Caco-2 (cell line): ENCODE measurements around the gene GDPD4. TPM values are rescaled to one million over a fixed set of nuclear protein-coding genes. Genes with fewer than 3 reads are reported as not detected.

Source experiments
- BruUV-seq: library from RNA; stranded (reverse); fragments of 400-500 nt; replicated peaks from 2 replicates; lab custom pipeline; 2021; lab: Mats Ljungman, UMichigan
- CTCF ChIA-PET: fragments of 300-600 bp; sonication (Branson Sonifier 250); formaldehyde crosslinking; loops from one replicate; lab custom pipeline; 2022; ENCODE audit warnings: antibody characterized with exemption; lab: Charles Lee
- POLR2A ChIA-PET: fragments of 300-600 bp; sonication (Branson Sonifier 250); formaldehyde crosslinking; loops from one replicate; lab custom pipeline; 2022; ENCODE audit warnings: antibody characterized with exemption; lab: Charles Lee
- DNase-seq, 2 experiments: peaks; one replicate each; pipeline versions ENCODE4 v3.0.0 to v3.0.0-alpha.2; 2020 to 2022
- H3K27me3 ChIP-seq: replicated peaks from 2 replicates; pipeline ENCODE4 v1.6.0; 2011; ENCODE audit warnings: low read length; ENCODE audit not compliant: control insufficient read depth, insufficient read depth
- H3K36me3 ChIP-seq: 2 replicates; pipeline ENCODE4 v1.5.1; 2011; ENCODE audit warnings: low read length; ENCODE audit not compliant: control insufficient read depth, insufficient read depth
- H3K4me1 ChIP-seq: fragments of 250-450 bp; sonication (Bioruptor Pico); 2 replicates; pipeline ENCODE4 v1.5.1; 2020; ENCODE audit warnings: mild to moderate bottlenecking
- H3K4me3 ChIP-seq: 2 replicates; pipeline ENCODE4 v1.5.1; 2011; ENCODE audit warnings: low read depth, mild to moderate bottlenecking, control low read depth, low read length
- H3K9me3 ChIP-seq: fragments of 250-450 bp; sonication (Bioruptor Pico); 2 replicates; pipeline ENCODE4 v1.5.1; 2020; ENCODE audit warnings: mild to moderate bottlenecking, moderate library complexity
- H3K27ac Mint-ChIP-seq: one replicate; pipeline ENCODE4 v1.8.0; 2022; ENCODE audit warnings: mixed read lengths; ENCODE audit not compliant: unreplicated experiment
- H3K27me3 Mint-ChIP-seq: one replicate; pipeline ENCODE4 v1.8.0; 2022; ENCODE audit warnings: mixed read lengths; ENCODE audit not compliant: insufficient read depth, unreplicated experiment
- H3K36me3 Mint-ChIP-seq: one replicate; pipeline ENCODE4 v1.8.0; 2022; ENCODE audit warnings: mild to moderate bottlenecking, mixed read lengths; ENCODE audit not compliant: insufficient read depth, unreplicated experiment
- H3K4me1 Mint-ChIP-seq: one replicate; pipeline ENCODE4 v1.8.0; 2022; ENCODE audit warnings: low read depth, mixed read lengths; ENCODE audit not compliant: unreplicated experiment
- H3K4me3 Mint-ChIP-seq: one replicate; pipeline ENCODE4 v1.8.0; 2022; ENCODE audit warnings: mild to moderate bottlenecking, moderate library complexity, mixed read lengths; ENCODE audit not compliant: unreplicated experiment
- H3K9me3 Mint-ChIP-seq: one replicate; pipeline ENCODE4 v1.8.0; 2022; ENCODE audit warnings: mixed read lengths; ENCODE audit not compliant: unreplicated experiment
- intact Hi-C: fragments of 100-400 bp; cut with micrococcal nuclease; formaldehyde crosslinking; loops from one replicate; pipeline ENCODE4 v1.10.0; 2022; ENCODE audit not compliant: unreplicated experiment
- total RNA-seq: library from RNA; stranded (reverse); gene quantifications from 2 replicates; pipeline ENCODE4 v1.2.3, GENCODE V29; 2022
- TF ChIP-seq, protein P1 (sequence below), 2 experiments: fragments of 200-600 bp in 1 of 2; IDR thresholded peaks; 1 replicate in 1 of 2; 2 replicates in 1 of 2; pipeline versions ENCODE4 v1.5.1 to v1.8.0; 2011 to 2022; ENCODE audit warnings: antibody characterized with exemption in 1 of 2, control low read depth in 1 of 2, inconsistent platforms in 1 of 2, low read depth in 1 of 2, low read length in 1 of 2, mild to moderate bottlenecking in 1 of 2, moderate library complexity in 1 of 2; ENCODE audit not compliant: insufficient read depth in 1 of 2, severe bottlenecking in 1 of 2, unreplicated experiment in 1 of 2

The GDPD4 gene
- total RNA-seq, 1 experiment from 2014 or later: not detected

DNA sequence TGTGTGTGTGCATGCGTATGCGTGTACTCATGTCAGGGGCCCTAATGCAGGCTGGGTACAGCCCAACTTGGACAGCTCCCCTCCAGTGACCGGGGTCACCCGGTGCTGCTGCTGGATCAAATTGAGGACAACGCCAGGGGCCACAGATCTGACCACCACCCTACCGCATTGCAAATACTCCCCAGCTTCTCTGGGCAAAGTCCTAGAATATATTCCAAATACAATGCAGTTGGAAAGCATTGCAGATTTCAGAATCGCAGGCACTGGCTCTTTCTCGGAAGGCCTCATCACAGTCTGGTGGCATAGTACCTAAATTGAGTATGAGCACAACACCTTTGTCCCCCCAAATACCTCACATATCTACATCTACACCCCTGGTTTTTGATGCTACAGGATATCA, 130.2 kb downstream of the GDPD4 start:
- TF ChIP-seq, protein P1, sequence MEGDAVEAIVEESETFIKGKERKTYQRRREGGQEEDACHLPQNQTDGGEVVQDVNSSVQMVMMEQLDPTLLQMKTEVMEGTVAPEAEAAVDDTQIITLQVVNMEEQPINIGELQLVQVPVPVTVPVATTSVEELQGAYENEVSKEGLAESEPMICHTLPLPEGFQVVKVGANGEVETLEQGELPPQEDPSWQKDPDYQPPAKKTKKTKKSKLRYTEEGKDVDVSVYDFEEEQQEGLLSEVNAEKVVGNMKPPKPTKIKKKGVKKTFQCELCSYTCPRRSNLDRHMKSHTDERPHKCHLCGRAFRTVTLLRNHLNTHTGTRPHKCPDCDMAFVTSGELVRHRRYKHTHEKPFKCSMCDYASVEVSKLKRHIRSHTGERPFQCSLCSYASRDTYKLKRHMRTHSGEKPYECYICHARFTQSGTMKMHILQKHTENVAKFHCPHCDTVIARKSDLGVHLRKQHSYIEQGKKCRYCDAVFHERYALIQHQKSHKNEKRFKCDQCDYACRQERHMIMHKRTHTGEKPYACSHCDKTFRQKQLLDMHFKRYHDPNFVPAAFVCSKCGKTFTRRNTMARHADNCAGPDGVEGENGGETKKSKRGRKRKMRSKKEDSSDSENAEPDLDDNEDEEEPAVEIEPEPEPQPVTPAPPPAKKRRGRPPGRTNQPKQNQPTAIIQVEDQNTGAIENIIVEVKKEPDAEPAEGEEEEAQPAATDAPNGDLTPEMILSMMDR (IDR thresholded peaks at IDR 0.05; ENCODE audit: insufficient read depth in 1 of 2, low read depth in 1 of 2, low read length in 1 of 2, severe bottlenecking in 1 of 2, unreplicated experiment in 1 of 2): no peak
- Mint-ChIP-seq H3K36me3 (no peaks in the 10 kb centered on the region), H3K27me3 (no peaks in the 10 kb centered on the region), H3K4me3 (no peak overlapping the region), H3K4me1 (peaks cover 31% of the 10 kb centered on the region), H3K9me3 (no peaks in the 10 kb centered on the region), H3K27ac (no peak overlapping the region)
- intact Hi-C loops: loop anchor here (5.0 kb wide), 2 partner anchors 44 to 124 kb away; partner anchors contain the start of gene MYO7A
- Histone ChIP-seq H3K4me1 (peaks cover 37% of the 10 kb centered on the region), H3K4me3 (no peak overlapping the region), H3K9me3 (no peaks in the 10 kb centered on the region), H3K27me3 (no peaks in the 10 kb centered on the region), H3K36me3 (no peaks in the 10 kb centered on the region)
- CTCF ChIA-PET: interaction anchor here (1.0 to 5.9 kb wide), 4 partner anchors 25 to 44 kb away, joined by 3 to 35 read pairs (median 3); partner anchors contain the start of gene MYO7A
- BruUV-seq: no TSS peak
- POLR2A ChIA-PET: no interaction called here
- no peak for DNase-seq

GRCh38 chr11:77170107-77170506, 131.4 kb downstream of the GDPD4 start:
- Mint-ChIP-seq H3K27me3 (no peaks in the 10 kb centered on the region), H3K27ac (peak overlapping the region; percentile 60), H3K4me1 (peaks cover 31% of the 10 kb centered on the region), H3K36me3 (no peaks in the 10 kb centered on the region), H3K4me3 (peak overlapping the region; percentile 9), H3K9me3 (no peaks in the 10 kb centered on the region)
- intact Hi-C loops: loop anchor here (5.0 kb wide), 2 partner anchors 43 to 123 kb away; partner anchors contain the start of gene MYO7A
- no TSS peak for BruUV-seq
- no peaks in the 10 kb centered on the region for H3K36me3 ChIP-seq
- ChIA-PET POLR2A (interaction anchor here (0.6 kb wide), 1 partner anchor 123 kb away, joined by 3 read pairs; no protein-coding TSS in a partner anchor), CTCF (interaction anchor here (1.1 to 5.9 kb wide), 2 partner anchors 18 to 43 kb away, joined by 3 to 35 read pairs; partner anchors contain the start of gene MYO7A)
- H3K27me3 ChIP-seq: no peaks in the 10 kb centered on the region
- peaks cover 37% of the 10 kb centered on the region for H3K4me1 ChIP-seq
- DNase-seq: peak; percentile 83 to 95
- no peak overlapping the region for H3K4me3 ChIP-seq
- TF ChIP-seq, protein P1 (IDR thresholded peaks at IDR 0.05; ENCODE audit: insufficient read depth in 1 of 2, low read depth in 1 of 2, low read length in 1 of 2, severe bottlenecking in 1 of 2, unreplicated experiment in 1 of 2): no peak
- no peaks in the 10 kb centered on the region for H3K9me3 ChIP-seq

DNA sequence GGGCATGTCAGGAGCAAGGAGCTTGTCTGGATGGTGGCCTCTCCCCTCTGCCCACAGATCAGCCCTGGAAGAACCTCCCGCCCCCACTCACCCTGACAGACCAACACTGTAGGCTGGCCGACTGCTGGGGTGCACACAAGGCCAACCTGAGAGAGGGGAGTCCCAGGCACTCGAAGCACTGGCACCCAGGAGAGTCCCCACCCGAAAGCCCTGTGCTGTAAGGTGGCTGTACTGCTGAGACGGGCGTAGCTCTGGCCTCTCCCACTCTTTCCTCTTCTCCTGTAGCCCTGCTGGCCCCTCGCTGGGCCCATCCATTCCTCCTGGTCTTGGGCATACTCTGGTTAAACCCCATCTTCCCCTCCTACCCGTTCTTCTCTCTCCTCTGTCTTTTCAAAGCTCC, 133.7 kb downstream of the GDPD4 start:
- TF ChIP-seq, protein P1 (IDR thresholded peaks at IDR 0.05; ENCODE audit: insufficient read depth in 1 of 2, low read depth in 1 of 2, low read length in 1 of 2, severe bottlenecking in 1 of 2, unreplicated experiment in 1 of 2): no peak
- Histone ChIP-seq H3K27me3 (no peaks in the 10 kb centered on the region), H3K36me3 (no peaks in the 10 kb centered on the region), H3K4me3 (no peak overlapping the region), H3K9me3 (no peaks in the 10 kb centered on the region), H3K4me1 (peaks cover 33% of the 10 kb centered on the region)
- H3K36me3 Mint-ChIP-seq: no peaks in the 10 kb centered on the region
- ChIA-PET POLR2A (no interaction called here), CTCF (interaction anchor here (1.0 kb wide), 1 partner anchor 41 kb away, joined by 3 read pairs; no protein-coding TSS in a partner anchor)
- no peaks in the 10 kb centered on the region for H3K27me3 Mint-ChIP-seq
- no TSS peak for BruUV-seq
- no peaks in the 10 kb centered on the region for H3K9me3 Mint-ChIP-seq
- peak overlapping the region; percentile 0 for H3K27ac Mint-ChIP-seq
- no peak overlapping the region for H3K4me3 Mint-ChIP-seq
- intact Hi-C loops: no loop called here
- DNase-seq: no peak
- H3K4me1 Mint-ChIP-seq: peaks cover 24% of the 10 kb centered on the region
